K562 (cell line): Measurements from ENCODE around the gene HACE1. TPM values are rescaled to one million over a fixed set of nuclear protein-coding genes. Genes with fewer than 3 reads are reported as not detected.

Experiments used
- ATAC-seq: fragments of 200-7000 bp; cut with Tn5 transposase; 3 replicates; pipeline ENCODE4 v1.9.1; 2020; ENCODE audit warnings: moderate library complexity
- BruUV-seq: library from RNA; stranded (reverse); fragments of 400-500 nt; replicated peaks from 2 replicates; lab custom pipeline; 2021; lab: Mats Ljungman, UMichigan
- CTCF ChIA-PET: fragments of 300-600 bp; formaldehyde crosslinking; extraction: SDS; loops from one replicate; lab custom pipeline; 2021; ENCODE audit warnings: low intra/inter-chr PET ratio; lab: Yijun Ruan, JAX
- POLR2A ChIA-PET: fragments of 300-600, 350-650 bp; sonication (Branson Sonifier 250); formaldehyde crosslinking; extraction: SDS; loops from one replicate; lab custom pipeline; 2021; ENCODE audit warnings: antibody characterized with exemption, inconsistent platforms; lab: Yijun Ruan, JAX
- DNase-seq, 4 experiments: peaks; one replicate each; pipeline versions ENCODE4 v3.0.0 to v3.0.0-alpha.2; 2011 to 2018; ENCODE audit warnings: low spot score in 3 of 4, mixed read lengths in 3 of 4; ENCODE audit errors: extremely low read depth in 1 of 4
- FAIRE-seq: peaks from 2 replicates; lab custom pipeline; 2011; peaks lifted over from hg19 to GRCh38; lab: Jason Lieb, UNC
- H2AFZ ChIP-seq: 2 replicates; pipeline ENCODE4 v1.6.0; 2011; ENCODE audit warnings: low read depth, low read length, control low read depth, inconsistent platforms
- H3K27ac ChIP-seq: fragments of 200-600 bp; 3 replicates; pipeline ENCODE4 v1.8.0; 2011; ENCODE audit warnings: low read depth, mild to moderate bottlenecking, control low read depth, inconsistent platforms, low read length, moderate library complexity, mixed read lengths; ENCODE audit errors: extremely low read depth
- H3K27me3 ChIP-seq, 2 experiments: fragments of 300-600 bp in 1 of 2; 2 replicates in 1 of 2; 3 replicates in 1 of 2; pipeline versions ENCODE4 v1.6.0 to v1.8.0; 2011; ENCODE audit warnings: inconsistent platforms in 2 of 2, low read length in 2 of 2, mild to moderate bottlenecking in 1 of 2, mixed read lengths in 1 of 2, moderate library complexity in 1 of 2; ENCODE audit not compliant: control insufficient read depth in 2 of 2, insufficient read depth in 2 of 2
- H3K36me3 ChIP-seq: fragments of 300-600 bp; 3 replicates; pipeline ENCODE4 v1.8.0; 2011; ENCODE audit warnings: mild to moderate bottlenecking, low read length, inconsistent platforms; ENCODE audit not compliant: control insufficient read depth, insufficient read depth
- H3K4me1 ChIP-seq, 2 experiments: fragments of 200-600 bp in 1 of 2; replicated peaks in 1 of 2; 2 replicates in 1 of 2; 3 replicates in 1 of 2; pipeline versions ENCODE4 v1.5.1 to v1.8.0; 2011; ENCODE audit warnings: inconsistent platforms in 2 of 2, low read length in 2 of 2, mild to moderate bottlenecking in 1 of 2, mixed read lengths in 1 of 2, moderate library complexity in 1 of 2; ENCODE audit not compliant: control insufficient read depth in 2 of 2, insufficient read depth in 2 of 2
- H3K4me2 ChIP-seq: 2 replicates; pipeline ENCODE4 v1.6.1; 2011; ENCODE audit warnings: low read length, control low read depth, inconsistent platforms, mixed read lengths; ENCODE audit not compliant: insufficient read depth
- H3K4me3 ChIP-seq: fragments of 200-600 bp; sonication (generic), shearing (Covaris generic); 2 replicates; pipeline ENCODE4 v1.5.1; 2016; ENCODE audit warnings: control low read depth, inconsistent platforms
- H3K79me2 ChIP-seq: fragments of 200-600 bp; 3 replicates; pipeline ENCODE4 v1.8.0; 2011; ENCODE audit warnings: low read length, inconsistent platforms; ENCODE audit not compliant: control insufficient read depth, insufficient read depth
- H3K9ac ChIP-seq, 2 experiments: 2 replicates each; pipeline versions ENCODE4 v1.6.0 to v1.6.1; 2011; ENCODE audit warnings: low read depth in 2 of 2, low read length in 2 of 2, control low read depth in 1 of 2, inconsistent platforms in 1 of 2, mild to moderate bottlenecking in 1 of 2, mixed read lengths in 1 of 2; ENCODE audit not compliant: insufficient read depth in 1 of 2
- H3K9me1 ChIP-seq: one replicate; pipeline ENCODE4 v1.6.0; 2011; ENCODE audit warnings: inconsistent platforms, mild to moderate bottlenecking, low read length, moderate library complexity; ENCODE audit not compliant: control insufficient read depth, insufficient read depth
- H3K9me3 ChIP-seq: replicated peaks from 2 replicates; pipeline ENCODE4 v1.5.1; 2011; ENCODE audit warnings: low read depth, low read length, inconsistent platforms; ENCODE audit not compliant: control insufficient read depth, insufficient read depth
- H4K20me1 ChIP-seq: replicated peaks from 2 replicates; pipeline ENCODE4 v1.6.1; 2011; ENCODE audit warnings: low read length, inconsistent platforms, mixed read lengths; ENCODE audit not compliant: control insufficient read depth, insufficient read depth
- EGR1 ChIP-seq: fragments of 450-650 bp; conservative IDR thresholded peaks from 2 replicates; pipeline ENCODE4 v1.6.1; 2017; ENCODE audit warnings: mild to moderate bottlenecking
- GABPA ChIP-seq: fragments of 200-800 bp; sonication (Bioruptor generic); conservative IDR thresholded peaks from 2 replicates; pipeline ENCODE4 v1.6.1; 2016; ENCODE audit warnings: low read depth, missing genetic modification characterization, missing compliant biosample characterization
- HEY1 ChIP-seq: fragments of 250-450 bp; sonication (Bioruptor Pico); IDR thresholded peaks from 2 replicates; pipeline ENCODE4 v1.5.0; 2020; ENCODE audit warnings: mild to moderate bottlenecking, moderate library complexity, borderline replicate concordance
- SNRNP70 ChIP-seq: fragments of 200-400 bp; formaldehyde crosslinking; optimal IDR thresholded peaks from 2 replicates; pipeline ENCODE3; 2017; ENCODE audit warnings: low read depth, low read length
- SRSF9 ChIP-seq: fragments of 200-400 bp; formaldehyde crosslinking; IDR thresholded peaks from 2 replicates; pipeline ENCODE4 v1.6.1; 2017; ENCODE audit warnings: low read depth, low read length, borderline replicate concordance
- ZKSCAN3 ChIP-seq: fragments of 250-450 bp; sonication (Bioruptor Pico); IDR thresholded peaks from 2 replicates; pipeline ENCODE4 v1.4.0; 2020
- ZNF197 ChIP-seq: fragments of 200-800 bp; sonication (Bioruptor generic); IDR thresholded peaks from 2 replicates; pipeline ENCODE4 v1.6.1; 2016; ENCODE audit warnings: low read depth, missing genetic modification characterization, missing compliant biosample characterization
- WGBS: fragments of 100-300 bp; shearing (Covaris generic); methylation state at CpG from one replicate; pipeline ENCODE4 v1.1.6; 2016; ENCODE audit warnings: low coverage, mixed read lengths; ENCODE audit not compliant: insufficient coverage; ENCODE audit errors: missing lambda C conversion rate; 5-methylcytosine and 5-hydroxymethylcytosine counted together
- in situ Hi-C: fragments of 300-500 bp; cut with MboI; formaldehyde crosslinking; loops from 4 replicates; pipeline ENCODE4 v1.15.0; 2018; ENCODE audit warnings: inconsistent platforms, mixed read lengths
- intact Hi-C: fragments of 100-400 bp; cut with micrococcal nuclease; formaldehyde crosslinking; loops from 2 replicates; pipeline ENCODE4 v1.14.2; 2022
- polyA plus RNA-seq, 8 experiments: library from polyadenylated mRNA; depleted of rRNA in 4 of 8; stranded (reverse) in 5 of 8; unstranded in 3 of 8; fragments of >200 nt; fragmentation: Nextera tagmentation in 2 of 8; fragmentation: Illumina TruSeq in 1 of 8; extraction: Ambion mirVana in 2 of 8; extraction: Trizol in 1 of 8; gene quantifications; 2 replicates each; pipeline versions ENCODE4 v1.2.1 to v1.2.3, GENCODE V29; 2011 to 2014; ENCODE audit warnings: inconsistent platforms in 1 of 8, missing spikeins in 1 of 8
- total RNA-seq, 7 experiments: library from RNA; depleted of rRNA in 6 of 7; stranded (reverse); fragments of >200 nt in 6 of 7; fragmentation: Illumina TruSeq in 2 of 7; extraction: Trizol in 2 of 7; gene quantifications; 2 replicates each; pipeline versions ENCODE4 v1.2.1 to v1.2.3, GENCODE V29; 2011 to 2021; ENCODE audit warnings: low replicate concordance in 1 of 7
- TF ChIP-seq, protein P1 (sequence below): fragments of 250-450 bp; sonication (Bioruptor Pico); IDR thresholded peaks from 2 replicates; pipeline ENCODE4 v1.8.0; 2022; ENCODE audit warnings: inconsistent platforms, mild to moderate bottlenecking, moderate library complexity, borderline replicate concordance

The HACE1 gene
- total and polyA plus RNA-seq, 9 of the 15 experiments (the other 6 are each of a cell fraction or from before 2014, with no cell fraction given), result 3.6 to 19.9 (median 9.1) TPM

GRCh38 chr6:104689551-104690205 lies 170.0 kb downstream of the HACE1 start:
- Histone ChIP-seq H3K27me3 (no peaks in the 10 kb centered on the region), H3K36me3 (no peaks in the 10 kb centered on the region), H3K27ac (no peak overlapping the region), H2AFZ (no peak overlapping the region; the same call in 1 of the 2 replicates), H3K4me1 (no peaks in the 10 kb centered on the region; a peak in 1 of 5 replicates), H3K9me3 (no peaks in the 10 kb centered on the region), H4K20me1 (no peaks in the 10 kb centered on the region), H3K9ac (no peak overlapping the region), H3K4me2 (no peak overlapping the region), H3K9me1 (no peaks in the 10 kb centered on the region), H3K4me3 (no peak overlapping the region), H3K79me2 (no peaks in the 10 kb centered on the region)
- in situ Hi-C loops (no loop called here), intact Hi-C loops (loop anchor here (10.0 kb wide), 1 partner anchor 245 kb away; no protein-coding TSS in a partner anchor)
- ChIA-PET CTCF (no interaction called here), POLR2A (interaction anchor here (0.6 kb wide), 1 partner anchor 23 kb away, joined by 3 read pairs; no protein-coding TSS in a partner anchor)
- 9% methylated on average over 3 of the region's 3 CpGs for WGBS
- ATAC-seq, result no peak
- TF ChIP-seq SRSF9 (no peak), SNRNP70 (no peak), GABPA (tag) (no peak), HEY1 (CRISPR knock-in tag) (no peak), ZKSCAN3 (CRISPR knock-in tag) (no peak), ZNF197 (no peak), EGR1 (no peak)
- TF ChIP-seq, protein P1, sequence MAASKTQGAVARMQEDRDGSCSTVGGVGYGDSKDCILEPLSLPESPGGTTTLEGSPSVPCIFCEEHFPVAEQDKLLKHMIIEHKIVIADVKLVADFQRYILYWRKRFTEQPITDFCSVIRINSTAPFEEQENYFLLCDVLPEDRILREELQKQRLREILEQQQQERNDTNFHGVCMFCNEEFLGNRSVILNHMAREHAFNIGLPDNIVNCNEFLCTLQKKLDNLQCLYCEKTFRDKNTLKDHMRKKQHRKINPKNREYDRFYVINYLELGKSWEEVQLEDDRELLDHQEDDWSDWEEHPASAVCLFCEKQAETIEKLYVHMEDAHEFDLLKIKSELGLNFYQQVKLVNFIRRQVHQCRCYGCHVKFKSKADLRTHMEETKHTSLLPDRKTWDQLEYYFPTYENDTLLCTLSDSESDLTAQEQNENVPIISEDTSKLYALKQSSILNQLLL (CRISPR knock-in tag), result no peak
- no TSS peak for BruUV-seq
- no peak for DNase-seq
- no peak for FAIRE-seq
